Panc1 (cell line): Measurements from ENCODE around the gene GPD1L. TPM values are rescaled to one million over a fixed set of nuclear protein-coding genes. Genes with fewer than 3 reads are reported as not detected.

ENCODE experiments used
- ATAC-seq: fragments of 200-7000 bp; cut with Tn5 transposase; 2 replicates; pipeline ENCODE4 v1.9.1; 2020; ENCODE audit warnings: mild to moderate bottlenecking, moderate library complexity
- BruUV-seq: library from RNA; stranded (reverse); fragments of 400-500 nt; replicated peaks from 2 replicates; lab custom pipeline; 2021; lab: Mats Ljungman, UMichigan
- CTCF ChIA-PET: fragments of 300-600 bp; sonication (Branson Sonifier 250); formaldehyde crosslinking; loops from one replicate; lab custom pipeline; 2022; ENCODE audit warnings: antibody characterized with exemption; lab: Charles Lee
- POLR2A ChIA-PET: fragments of 300-600 bp; sonication (Branson Sonifier 250); formaldehyde crosslinking; loops from one replicate; lab custom pipeline; 2022; ENCODE audit warnings: antibody characterized with exemption; lab: Charles Lee
- DNase-seq: peaks from one replicate; pipeline ENCODE4 v3.0.0-alpha.2; 2010; ENCODE audit warnings: low read depth, low spot score
- H3K27ac ChIP-seq: 2 replicates; pipeline ENCODE4 v1.5.1; 2011; ENCODE audit warnings: mild to moderate bottlenecking, low read length, inconsistent platforms
- H3K27me3 ChIP-seq: fragments of 200-500 bp; sonication (Bioruptor generic); 2 replicates; pipeline ENCODE4 v1.6.0; 2014; ENCODE audit warnings: low read length, inconsistent platforms; ENCODE audit not compliant: control insufficient read depth, insufficient read depth
- H3K36me3 ChIP-seq: fragments of 200-500 bp; sonication (Bioruptor generic); 2 replicates; pipeline ENCODE4 v1.5.1; 2014; ENCODE audit warnings: inconsistent platforms, mild to moderate bottlenecking, low read length, moderate library complexity; ENCODE audit not compliant: control insufficient read depth, insufficient read depth
- H3K4me1 ChIP-seq: 2 replicates; pipeline ENCODE4 v1.5.1; 2011; ENCODE audit warnings: inconsistent platforms, mild to moderate bottlenecking, low read length, moderate library complexity; ENCODE audit not compliant: control insufficient read depth, insufficient read depth
- H3K4me3 ChIP-seq, 2 experiments: 2 replicates each; pipeline ENCODE4 v1.5.1; 2011 to 2012; ENCODE audit warnings: low read depth in 2 of 2, low read length in 2 of 2, mild to moderate bottlenecking in 2 of 2, inconsistent platforms in 1 of 2, moderate library complexity in 1 of 2
- H3K9me3 ChIP-seq: fragments of 200-500 bp; sonication (Bioruptor generic); 2 replicates; pipeline ENCODE4 v1.5.1; 2014; ENCODE audit warnings: low read depth, mild to moderate bottlenecking, inconsistent platforms, low read length, moderate library complexity; ENCODE audit not compliant: control insufficient read depth, insufficient read depth
- CTCF ChIP-seq: fragments of 450-650 bp; IDR thresholded peaks from 2 replicates; pipeline ENCODE4 v1.5.1; 2017; ENCODE audit warnings: mild to moderate bottlenecking
- POLR2AphosphoS5 ChIP-seq: IDR thresholded peaks from 2 replicates; pipeline ENCODE4 v1.6.1; 2012; ENCODE audit warnings: mild to moderate bottlenecking, low read depth, low read length, moderate library complexity
- REST ChIP-seq, 2 experiments: IDR thresholded peaks; 2 replicates each; pipeline ENCODE4 v1.6.1; 2011 to 2012; ENCODE audit warnings: low read depth in 2 of 2, control low read depth in 1 of 2, low read length in 1 of 2, mild to moderate bottlenecking in 1 of 2, moderate library complexity in 1 of 2; ENCODE audit not compliant: insufficient read depth in 1 of 2
- SIN3A ChIP-seq: IDR thresholded peaks from 2 replicates; pipeline ENCODE4 v1.6.1; 2012; ENCODE audit warnings: low read depth, mild to moderate bottlenecking, low read length, moderate library complexity, borderline replicate concordance; ENCODE audit not compliant: insufficient read depth
- TCF7L2 ChIP-seq: IDR thresholded peaks from 2 replicates; pipeline ENCODE4 v1.6.1; 2011; ENCODE audit warnings: mild to moderate bottlenecking, low read depth, low read length, inconsistent platforms
- in situ Hi-C: cut with HindIII; loops from 2 replicates; pipeline ENCODE4 v1.10.0; 2016; ENCODE audit warnings: low sequenced_read_pairs, low pct_unique_long_range_greater_than_20kb
- intact Hi-C: fragments of 100-400 bp; cut with micrococcal nuclease; formaldehyde crosslinking; loops from one replicate; pipeline ENCODE4 v1.10.0; 2022; ENCODE audit not compliant: unreplicated experiment
- total RNA-seq: library from RNA; stranded (reverse); gene quantifications from one replicate; pipeline ENCODE4 v1.2.1, GENCODE V29; 2021; ENCODE audit not compliant: unreplicated experiment

Gene GPD1L
- total RNA-seq, 1 experiment from 2014 or later = 10.5 TPM

GRCh38 chr3:32129832-32130231, 23.4 kb downstream of the GPD1L start:
- POLR2A ChIA-PET = no interaction called here
- no peak for ATAC-seq
- TF ChIP-seq CTCF = no peak
- no peak for DNase-seq
- Histone ChIP-seq H3K36me3 (no peaks in the 10 kb centered on the region), H3K4me3 (no peak overlapping the region), H3K27ac (no peak overlapping the region), H3K4me1 (no peaks in the 10 kb centered on the region), H3K9me3 (no peaks in the 10 kb centered on the region), H3K27me3 (no peaks in the 10 kb centered on the region)
- intact Hi-C loops (no loop called here), in situ Hi-C loops (no loop called here)
- BruUV-seq = no TSS peak
- CTCF ChIA-PET = no interaction called here

- H3K9me3 ChIP-seq = no peaks in the 10 kb centered on the region
- no peak for TF ChIP-seq CTCF
- no peak for TF ChIP-seq REST (IDR thresholded peaks at IDR 0.05; ENCODE audit: insufficient read depth in 1 of 2, low read depth in 2 of 2, low read length in 1 of 2)
- no peak for TF ChIP-seq SIN3A
- no peak for TF ChIP-seq TCF7L2
- TF ChIP-seq POLR2AphosphoS5 = no peak
- ChIA-PET CTCF (no interaction called here), POLR2A (no interaction called here)
- in situ Hi-C loops = no loop called here
- H3K36me3 ChIP-seq = no peaks in the 10 kb centered on the region
- no peak overlapping the region for H3K4me3 ChIP-seq
- H3K4me1 ChIP-seq = no peaks in the 10 kb centered on the region
- no peak overlapping the region for H3K27ac ChIP-seq
- DNase-seq (no peak), ATAC-seq (no peak)
- intact Hi-C loops = no loop called here
- H3K27me3 ChIP-seq = no peaks in the 10 kb centered on the region
- BruUV-seq = no TSS peak
These were observed 25.7 kb downstream of the GPD1L start for GRCh38 chr3:32132121-32132520.

- Histone ChIP-seq H3K9me3 (no peaks in the 10 kb centered on the region), H3K4me1 (no peaks in the 10 kb centered on the region), H3K27me3 (no peaks in the 10 kb centered on the region), H3K4me3 (no peak overlapping the region), H3K36me3 (no peaks in the 10 kb centered on the region), H3K27ac (no peak overlapping the region)
- no peak for TF ChIP-seq SIN3A
- TF ChIP-seq REST (IDR thresholded peaks at IDR 0.05; ENCODE audit: insufficient read depth in 1 of 2, low read depth in 2 of 2, low read length in 1 of 2) = no peak
- TF ChIP-seq POLR2AphosphoS5 = no peak
- no peak for TF ChIP-seq CTCF
- no peak for TF ChIP-seq TCF7L2
- POLR2A ChIA-PET = no interaction called here
- no TSS peak for BruUV-seq
- intact Hi-C loops (no loop called here), in situ Hi-C loops (no loop called here)
- CTCF ChIA-PET = no interaction called here
- no peak for ATAC-seq
- no peak for DNase-seq
These were observed 26.3 kb downstream of the GPD1L start for GRCh38 chr3:32132706-32133105.
